ENCODE data around the gene TCTN1. TPM values are rescaled to one million over a fixed set of nuclear protein-coding genes. Genes with fewer than 3 reads are reported as not detected.
"Not testable (repeated sequence)": the region's sequence is repeated elsewhere in the genome, so short reads cannot be mapped to it uniquely, and the experiment has no call there.

The TCTN1 gene
- total RNA-seq, 4 donors from 2014 or later: 22.7 to 30.4 (median 25.6) TPM

GRCh38 chr12:110574044-110574443 lies 39.9 kb upstream of the TCTN1 start:
- no peak for ATAC-seq (ENCODE audit: low FRiP score)
- no peak for TF ChIP-seq CTCF (IDR thresholded peaks at IDR 0.05)
- no peak for DNase-seq (ENCODE audit: low spot score)

GRCh38 chr12:110574717-110575230 lies 39.2 kb upstream of the TCTN1 start:
- ATAC-seq (ENCODE audit: low FRiP score); DNase-seq (ENCODE audit: low spot score): not testable (repeated sequence)

GRCh38 chr12:110575326-110575725 lies 38.6 kb upstream of the TCTN1 start:
- no peak for TF ChIP-seq CTCF (IDR thresholded peaks at IDR 0.05)
- no peak for DNase-seq (ENCODE audit: low spot score)
- no peak for ATAC-seq (ENCODE audit: low FRiP score)

- no peak for DNase-seq (ENCODE audit: low spot score)
- TF ChIP-seq CTCF (IDR thresholded peaks at IDR 0.05): no peak
- no peak for ATAC-seq (ENCODE audit: low FRiP score)
Measured at GRCh38 chr12:110576504-110576903, 37.4 kb upstream of the TCTN1 start.

GRCh38 chr12:110577864-110578693 lies 35.9 kb upstream of the TCTN1 start:
- no peak for TF ChIP-seq CTCF (IDR thresholded peaks at IDR 0.05)
- peak; percentile 66 for ATAC-seq (ENCODE audit: low FRiP score)
- DNase-seq (ENCODE audit: low spot score): no peak

GRCh38 chr12:110578694-110579534 lies 35.0 kb upstream of the TCTN1 start:
- ATAC-seq (ENCODE audit: low FRiP score) (no peak), DNase-seq (ENCODE audit: low spot score) (no peak)
- no peak for TF ChIP-seq CTCF (IDR thresholded peaks at IDR 0.05)

GRCh38 chr12:110579535-110580253 lies 34.2 kb upstream of the TCTN1 start:
- DNase-seq (ENCODE audit: low spot score) (no peak), ATAC-seq (ENCODE audit: low FRiP score) (no peak)
- no peak for TF ChIP-seq CTCF (IDR thresholded peaks at IDR 0.05)

Data from omental fat pad (tissue), 4 donors.